Coronary artery (tissue), 2 donors: ENCODE data around the gene CASP12.

Source experiments
- DNase-seq: peaks from one replicate; pipeline ENCODE4 v3.0.0-alpha.2; 2017; ENCODE audit warnings: low spot score
- H3K27ac ChIP-seq, 2 donors: fragments of 200-600 bp; sonication (generic); one replicate each; pipeline ENCODE4 v1.5.1; 2016 to 2019
- H3K4me3 ChIP-seq: fragments of 200-600 bp; sonication (generic); 2 replicates; pipeline ENCODE4 v1.5.1; 2016; ENCODE audit warnings: mild to moderate bottlenecking, moderate library complexity
- TF ChIP-seq, protein P1 (sequence below): fragments of 200-600 bp; sonication (generic); IDR thresholded peaks from one replicate; pipeline ENCODE4 v1.5.1; 2019; ENCODE audit warnings: antibody characterized with exemption

Gene CASP12

GRCh38 chr11:104841185-104841584 lies 57.1 kb downstream of the CASP12 start:
- H3K27ac ChIP-seq, result no peak overlapping the region

DNA sequence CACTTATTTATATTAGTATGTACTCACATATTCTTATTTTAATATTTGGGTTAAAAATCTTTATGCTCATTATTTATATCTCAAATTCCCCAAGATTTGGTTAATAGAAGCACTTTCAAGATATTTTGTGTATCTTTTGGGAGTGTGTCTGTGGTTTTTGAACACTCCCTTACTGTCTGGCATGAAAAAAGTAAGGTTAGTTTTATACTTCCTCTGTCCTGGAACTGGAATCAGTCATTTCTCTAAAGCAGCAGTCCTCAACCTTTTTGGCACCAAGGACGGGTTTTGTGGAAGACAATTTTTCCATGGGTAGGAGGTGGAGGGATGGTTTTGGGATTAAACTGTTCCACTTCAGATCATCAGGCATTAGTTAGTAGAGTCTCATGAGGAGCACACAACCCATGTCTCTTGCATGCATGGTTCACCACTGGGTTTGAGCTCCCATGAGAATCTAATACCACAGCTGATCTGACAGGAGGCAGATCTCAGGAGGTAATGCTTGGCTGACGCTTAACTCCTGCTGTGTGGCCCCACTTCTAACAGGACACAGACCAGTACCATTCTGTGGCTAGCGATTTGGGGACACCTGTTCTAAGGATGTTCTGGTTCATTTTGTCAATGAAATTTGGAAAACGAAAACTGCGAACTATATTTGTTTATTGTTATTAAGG lies 60.2 kb downstream of the CASP12 start:
- DNase-seq, result no peak
- Histone ChIP-seq H3K4me3 (no peak overlapping the region), H3K27ac (no peak overlapping the region)
- TF ChIP-seq, protein P1, sequence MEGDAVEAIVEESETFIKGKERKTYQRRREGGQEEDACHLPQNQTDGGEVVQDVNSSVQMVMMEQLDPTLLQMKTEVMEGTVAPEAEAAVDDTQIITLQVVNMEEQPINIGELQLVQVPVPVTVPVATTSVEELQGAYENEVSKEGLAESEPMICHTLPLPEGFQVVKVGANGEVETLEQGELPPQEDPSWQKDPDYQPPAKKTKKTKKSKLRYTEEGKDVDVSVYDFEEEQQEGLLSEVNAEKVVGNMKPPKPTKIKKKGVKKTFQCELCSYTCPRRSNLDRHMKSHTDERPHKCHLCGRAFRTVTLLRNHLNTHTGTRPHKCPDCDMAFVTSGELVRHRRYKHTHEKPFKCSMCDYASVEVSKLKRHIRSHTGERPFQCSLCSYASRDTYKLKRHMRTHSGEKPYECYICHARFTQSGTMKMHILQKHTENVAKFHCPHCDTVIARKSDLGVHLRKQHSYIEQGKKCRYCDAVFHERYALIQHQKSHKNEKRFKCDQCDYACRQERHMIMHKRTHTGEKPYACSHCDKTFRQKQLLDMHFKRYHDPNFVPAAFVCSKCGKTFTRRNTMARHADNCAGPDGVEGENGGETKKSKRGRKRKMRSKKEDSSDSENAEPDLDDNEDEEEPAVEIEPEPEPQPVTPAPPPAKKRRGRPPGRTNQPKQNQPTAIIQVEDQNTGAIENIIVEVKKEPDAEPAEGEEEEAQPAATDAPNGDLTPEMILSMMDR, result no peak

More at GRCh38 chr11:104841185-104841584, 57.1 kb downstream of the CASP12 start:
- no peak overlapping the region for H3K4me3 ChIP-seq
- no peak for DNase-seq
- TF ChIP-seq, protein P1, result no peak

- DNase-seq, result no peak
- Histone ChIP-seq H3K27ac (no peak overlapping the region), H3K4me3 (no peak overlapping the region)
- TF ChIP-seq, protein P1, result no peak
Measured at GRCh38 chr11:104836691-104837090, 61.6 kb downstream of the CASP12 start.
